ENCODE data around the gene SPNS2.

DNA sequence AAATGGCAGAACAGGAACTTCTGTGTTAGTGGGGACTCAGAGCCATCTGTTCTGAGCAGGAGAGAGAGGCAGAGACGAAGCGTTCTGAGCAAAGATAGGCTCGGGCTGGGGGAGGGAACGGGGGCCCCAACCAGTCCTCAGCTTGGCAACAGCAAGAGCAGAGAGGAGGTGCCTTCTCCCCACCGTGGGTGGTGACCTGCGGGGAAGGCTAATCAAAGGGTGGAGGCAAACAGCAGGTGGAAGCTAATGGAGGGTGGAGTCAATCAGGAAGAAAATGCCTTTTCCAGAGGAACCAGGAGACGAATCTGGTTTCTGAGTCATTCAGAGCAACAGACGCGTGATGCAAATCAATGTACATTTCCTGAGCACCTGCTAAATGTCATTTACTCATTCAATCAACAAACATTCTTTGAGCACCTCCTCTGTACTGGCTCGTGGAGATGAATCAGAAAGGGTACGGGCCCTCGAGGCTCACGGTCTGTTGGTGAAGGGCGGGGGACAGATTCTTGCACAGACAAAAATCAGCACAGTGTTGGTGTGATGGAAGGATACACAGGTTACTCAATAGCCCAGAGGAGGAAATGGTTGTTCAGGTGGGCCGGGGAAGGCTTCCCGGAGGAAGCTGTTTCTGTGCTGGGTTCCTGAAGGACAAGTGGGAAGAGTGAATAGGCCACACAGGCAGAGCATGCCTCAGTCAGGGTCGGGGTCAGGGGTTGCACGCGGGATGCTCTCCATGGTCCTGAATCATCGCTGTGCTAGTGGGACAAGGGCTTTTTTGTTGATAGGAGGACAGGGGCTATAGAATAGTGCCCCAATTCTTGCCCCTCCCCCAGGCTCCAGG, 5.7 kb upstream of the SPNS2 start:
- TF ChIP-seq CTCF (IDR thresholded peaks at IDR 0.05) = no peak
- TF ChIP-seq POLR2A (IDR thresholded peaks at IDR 0.05) = no peak

All from upper lobe of left lung (tissue), 4 donors.